HG02870 (cell line): Measurements from ENCODE around the gene ZNF20.

Source experiments
- ATAC-seq: cut with Tn5 transposase; IDR thresholded peaks from one replicate; pipeline ENCODE4 v1.9.1; 2021; ENCODE audit warnings: mild to moderate bottlenecking, moderate library complexity; ENCODE audit not compliant: unreplicated experiment

The ZNF20 gene

DNA sequence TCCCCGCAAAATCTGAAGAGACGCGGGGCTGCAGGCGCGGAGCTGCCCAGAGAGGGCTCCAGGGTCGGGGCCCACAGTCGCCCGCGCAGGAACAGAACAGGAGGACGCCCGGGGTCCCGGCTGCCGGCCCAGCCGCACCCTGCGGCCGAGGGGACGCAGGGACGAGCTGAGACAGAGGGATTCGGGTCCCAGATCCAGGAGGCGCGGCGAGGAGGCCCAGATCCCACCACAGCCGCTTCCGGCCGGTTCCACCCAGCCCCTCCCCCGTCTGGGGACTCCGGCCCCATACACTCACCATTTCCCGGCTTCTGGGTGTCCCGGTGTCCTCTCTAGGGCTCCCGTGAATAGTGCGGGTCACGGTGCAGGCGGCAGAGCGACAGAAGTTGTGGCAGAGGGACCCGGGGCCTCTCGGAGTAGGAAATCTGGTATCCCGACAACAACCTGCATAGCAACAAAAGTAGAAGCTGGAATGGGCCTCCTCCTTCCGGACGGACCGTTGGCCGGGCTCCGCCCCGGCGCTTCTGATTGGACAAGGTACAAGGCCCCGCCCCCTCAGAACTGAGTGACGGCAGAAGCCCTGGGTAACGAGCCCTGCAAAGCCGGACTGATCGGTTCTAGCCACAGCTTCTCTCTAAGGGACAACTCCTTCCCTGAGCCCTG, at the start of gene ZNF20:
Gene ZNF20 (minus strand): TSS at position 466 of the 660 bp plus-strand sequence. CDS start 168 bp downstream, at position 298.
- ATAC-seq = peak; percentile 91

DNA sequence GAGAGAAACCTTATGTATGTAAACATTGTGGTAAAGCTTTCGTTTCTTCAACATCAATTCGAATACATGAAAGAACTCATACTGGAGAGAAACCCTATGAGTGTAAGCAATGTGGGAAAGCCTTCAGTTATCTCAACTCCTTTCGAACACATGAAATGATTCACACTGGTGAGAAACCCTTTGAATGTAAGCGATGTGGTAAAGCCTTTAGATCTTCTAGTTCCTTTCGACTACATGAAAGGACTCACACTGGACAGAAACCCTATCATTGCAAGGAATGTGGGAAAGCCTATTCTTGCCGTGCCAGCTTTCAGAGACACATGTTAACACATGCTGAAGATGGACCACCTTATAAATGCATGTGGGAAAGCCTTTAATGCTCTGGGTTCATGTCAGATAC, 47.5 kb upstream of the ZNF20 start:
- ATAC-seq = no peak

DNA sequence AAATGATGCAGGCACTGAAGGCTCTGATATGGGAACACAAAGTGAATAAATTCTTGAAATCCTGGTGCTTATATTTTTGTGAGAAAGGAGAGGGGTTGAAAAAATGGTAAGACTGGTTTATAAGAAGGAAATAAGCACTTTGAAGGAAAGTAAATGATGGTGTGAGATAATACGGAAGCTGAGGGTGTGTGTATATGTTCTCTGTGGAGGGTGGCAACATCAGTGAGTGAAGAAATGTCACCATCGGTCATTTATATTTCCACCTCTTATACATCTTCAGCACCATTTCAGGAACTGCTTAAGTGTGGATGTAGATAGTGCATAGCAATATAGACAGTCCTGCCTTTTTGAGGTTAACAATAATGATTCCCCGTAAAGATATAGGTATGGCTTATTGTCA, 40.2 kb upstream of the ZNF20 start:
- ATAC-seq = no peak

DNA sequence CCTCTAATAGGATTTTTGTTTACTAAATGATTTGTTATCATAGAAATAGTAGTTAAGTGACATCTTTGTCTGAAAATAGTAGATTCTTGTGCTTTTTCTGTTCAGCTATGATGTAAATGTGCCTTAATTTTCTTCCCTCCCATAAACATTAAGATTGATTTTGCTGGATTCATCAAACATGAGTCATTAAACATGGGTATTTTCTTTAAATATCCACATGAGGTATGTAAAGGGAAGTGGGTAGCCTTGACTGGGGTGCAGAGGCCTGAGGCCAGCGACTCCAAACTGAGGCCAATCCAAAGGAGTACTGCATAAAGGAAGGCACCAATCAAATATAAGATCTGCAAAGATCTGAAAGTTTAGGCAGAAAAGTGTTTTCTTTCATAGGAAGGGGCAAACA, 26.5 kb upstream of the ZNF20 start:
- ATAC-seq = no peak

DNA sequence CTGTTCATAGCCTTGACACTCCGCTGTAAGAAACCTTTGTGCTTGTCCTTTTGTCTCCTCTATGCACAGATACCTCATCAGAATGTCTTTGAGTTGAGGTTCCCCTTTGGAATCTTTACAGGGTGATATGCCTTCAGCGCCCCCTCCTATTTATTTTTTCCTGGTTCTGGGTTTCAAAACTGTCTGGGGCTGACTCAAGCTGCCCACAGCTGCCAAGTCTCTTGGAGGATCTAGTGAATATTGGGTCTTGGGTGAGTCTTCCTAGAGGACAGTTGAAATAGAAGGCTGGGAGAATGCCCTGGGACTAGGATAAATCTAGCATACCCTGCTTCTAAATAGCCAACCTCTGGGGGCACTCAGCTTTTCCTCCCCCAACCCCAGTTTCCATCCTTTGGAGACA, 23.7 kb upstream of the ZNF20 start:
- ATAC-seq = no peak

DNA sequence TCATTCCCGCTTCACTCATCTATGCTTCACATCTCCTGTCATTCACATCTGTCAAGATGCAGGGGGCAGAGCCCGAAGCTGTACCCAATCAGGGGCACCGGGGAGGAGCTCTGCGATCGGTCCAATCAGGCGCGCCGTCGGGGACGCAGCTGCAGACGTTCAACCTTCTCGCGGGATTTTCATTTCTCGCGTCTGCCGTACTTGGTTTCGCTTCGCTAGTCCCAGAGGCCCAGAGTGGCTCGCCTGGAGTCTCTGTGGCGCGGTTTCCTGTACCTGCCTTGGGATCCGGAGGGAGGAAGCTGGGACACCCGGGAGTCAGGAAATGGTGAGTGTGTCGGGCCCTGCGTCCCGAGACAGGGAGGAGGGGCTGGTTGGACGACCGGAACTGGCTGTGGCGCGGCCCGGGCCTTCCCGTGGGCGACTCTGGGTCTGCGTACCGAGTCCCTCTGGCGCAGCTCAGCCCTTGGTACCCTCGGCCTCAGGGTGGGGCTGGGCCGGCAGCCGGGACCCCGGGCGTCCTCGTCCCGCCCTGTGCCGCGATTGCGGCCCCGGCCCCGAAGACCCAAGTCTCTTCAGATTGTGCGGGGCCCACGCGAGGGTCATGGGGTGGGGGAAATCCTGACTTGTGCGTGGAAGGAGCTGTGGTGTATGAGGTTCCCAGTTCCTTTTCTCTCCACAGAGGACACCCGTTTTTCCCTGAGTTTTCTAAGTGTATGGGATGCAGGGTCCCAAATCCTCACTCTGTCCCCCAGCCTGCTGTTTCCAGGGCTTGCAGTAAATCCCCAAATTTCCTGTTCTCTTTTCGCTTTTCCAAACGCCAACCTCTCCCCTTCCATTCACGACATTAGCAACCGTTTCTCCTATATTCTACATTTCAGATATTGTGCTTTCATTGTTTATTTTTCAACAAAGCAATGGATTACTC, 23.0 kb upstream of the ZNF20 start, which contains the start of gene ZNF136:
Gene ZNF136 (plus strand): TSS at position 215 of the 925 bp plus-strand sequence. CDS start 108 bp downstream, at position 323.
- peak; percentile 90 for ATAC-seq

DNA sequence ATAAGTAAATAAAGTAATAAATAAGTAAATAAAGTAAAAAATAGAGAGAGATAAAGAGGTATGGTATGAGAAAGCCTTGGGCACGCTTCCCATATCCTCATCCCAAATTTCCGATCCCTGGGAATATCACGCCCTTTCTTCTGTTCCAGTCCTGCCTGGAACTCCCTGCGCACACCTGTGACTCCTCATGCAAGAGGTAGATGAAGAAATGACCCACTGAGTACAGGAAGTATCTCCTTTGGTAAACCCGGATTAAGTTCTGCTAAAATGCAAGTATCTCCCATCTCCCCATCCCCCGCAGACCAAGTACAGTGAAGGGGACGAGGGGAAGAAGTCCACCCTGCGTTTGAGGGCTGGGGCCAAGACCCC, 22.3 kb upstream of the ZNF20 start:
- ATAC-seq = no peak

DNA sequence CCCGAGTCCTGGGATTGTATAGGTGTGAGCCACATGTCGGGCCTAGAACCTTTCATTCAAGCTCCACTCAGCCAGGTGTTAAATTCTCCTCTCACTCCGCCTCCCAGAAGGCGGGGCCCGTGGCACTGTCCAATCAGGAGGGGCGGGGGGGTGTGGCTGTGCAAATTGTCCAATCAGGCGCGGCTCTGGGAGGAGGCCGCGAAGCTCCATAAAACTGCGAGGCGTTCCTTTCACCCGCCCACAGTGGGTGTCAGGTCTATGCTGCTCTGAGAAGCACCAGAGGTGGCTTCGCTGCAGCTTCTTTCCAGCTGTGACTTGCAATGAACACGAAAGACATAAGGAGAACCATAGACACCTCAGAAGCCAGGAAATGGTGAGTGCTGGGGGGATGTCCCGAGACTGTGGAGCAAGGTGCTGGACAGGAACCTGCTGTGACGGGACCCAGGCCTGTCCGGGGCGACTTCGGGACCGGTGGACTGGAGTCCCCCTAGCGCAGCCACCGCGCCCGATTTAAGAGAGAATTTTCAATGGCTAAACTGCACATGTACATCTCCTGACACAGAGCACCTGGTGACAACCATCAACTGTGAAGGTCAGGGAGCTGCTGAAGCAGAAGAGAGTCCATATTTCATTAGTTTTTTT, 19.7 kb upstream of the ZNF20 start:
- ATAC-seq = no peak

DNA sequence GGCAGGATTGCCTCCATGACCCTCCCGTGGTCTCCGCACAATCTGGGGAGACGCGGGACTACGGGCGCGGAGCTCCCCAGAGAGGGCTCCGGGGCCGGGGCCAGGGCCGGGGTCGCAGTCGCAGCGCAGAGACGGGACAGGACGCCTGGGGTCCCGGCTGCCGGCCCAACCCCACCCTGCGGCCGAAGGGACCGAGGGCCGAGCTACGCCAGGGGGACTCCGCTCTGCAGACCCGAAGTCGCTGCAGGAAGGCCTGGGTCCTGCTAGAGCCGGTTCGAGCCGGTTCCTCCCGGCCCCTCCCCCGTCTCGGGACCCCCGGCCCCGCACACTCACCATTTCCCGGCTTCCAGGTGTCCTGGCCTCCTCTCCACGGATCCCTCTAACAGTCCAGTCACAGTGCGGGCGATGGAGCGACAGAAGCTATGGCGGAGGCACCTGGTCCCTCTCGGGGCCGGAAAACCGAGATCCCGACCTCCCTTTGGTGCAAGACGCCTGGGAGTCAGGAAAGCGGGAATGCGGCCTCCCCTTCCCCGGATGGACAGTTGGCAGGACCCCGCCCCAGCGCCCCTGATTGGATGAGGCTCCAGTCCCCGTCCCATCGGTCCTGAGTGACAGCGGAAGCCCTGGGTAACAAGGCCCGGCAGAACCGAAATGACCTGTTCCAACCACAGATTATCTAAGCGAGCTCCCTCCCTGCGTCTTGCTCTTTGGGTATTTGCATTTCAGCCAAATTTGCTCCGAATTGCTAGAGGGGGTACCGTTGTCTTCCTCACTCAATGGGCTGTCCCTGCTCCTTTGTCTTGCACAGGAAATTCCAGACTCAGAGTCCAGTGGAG, 16.3 kb upstream of the ZNF20 start, which contains the start of gene ZNF625:
Gene ZNF625 (minus strand): TSS at position 512 of the 836 bp plus-strand sequence. CDS start 176 bp downstream, at position 336.
- ATAC-seq = peak; percentile 84

DNA sequence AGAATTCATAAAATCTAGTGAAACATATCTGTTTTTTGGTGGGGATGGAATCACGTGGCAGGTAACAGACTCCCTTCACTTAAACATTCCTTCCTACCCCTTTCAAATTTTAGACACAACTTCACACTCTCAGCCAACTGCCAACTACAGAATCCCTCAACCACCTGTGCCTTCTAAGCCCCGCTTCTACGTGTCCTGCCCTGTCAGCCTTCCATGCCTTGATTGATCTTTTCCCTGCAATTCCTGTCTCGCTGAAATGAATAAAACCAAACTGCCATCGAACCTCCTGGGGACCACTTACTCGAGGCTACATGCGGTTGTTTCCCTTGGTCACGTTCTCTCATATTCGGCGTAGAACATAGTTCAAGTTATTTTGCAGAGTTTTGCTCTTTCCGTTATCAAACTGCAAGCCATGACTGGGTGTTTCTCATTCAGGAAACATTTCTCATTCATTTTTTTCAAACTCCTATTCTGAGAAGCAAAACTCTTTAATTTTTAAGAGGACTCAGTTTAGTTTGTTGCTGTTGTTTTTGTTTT, 15.2 kb upstream of the ZNF20 start:
- ATAC-seq = no peak

DNA sequence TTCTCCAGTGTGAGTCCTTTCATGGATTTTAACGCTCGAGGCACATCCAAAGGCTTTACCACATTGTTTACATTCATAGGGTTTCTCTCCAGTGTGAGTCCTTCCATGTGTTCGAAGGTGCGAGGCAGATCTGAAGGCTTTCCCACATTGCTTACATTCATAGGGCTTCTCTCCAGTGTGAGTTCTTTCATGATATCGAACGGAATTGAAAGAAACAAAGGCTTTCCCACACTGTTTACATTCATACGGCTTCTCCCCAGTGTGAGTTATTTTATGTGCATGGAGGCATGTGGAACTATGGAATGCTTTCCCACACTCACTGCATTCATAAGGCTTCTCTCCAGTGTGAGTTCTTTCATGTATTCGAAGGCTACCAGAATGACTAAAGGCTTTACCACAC, 5.2 kb upstream of the ZNF20 start:
- ATAC-seq = no peak

DNA sequence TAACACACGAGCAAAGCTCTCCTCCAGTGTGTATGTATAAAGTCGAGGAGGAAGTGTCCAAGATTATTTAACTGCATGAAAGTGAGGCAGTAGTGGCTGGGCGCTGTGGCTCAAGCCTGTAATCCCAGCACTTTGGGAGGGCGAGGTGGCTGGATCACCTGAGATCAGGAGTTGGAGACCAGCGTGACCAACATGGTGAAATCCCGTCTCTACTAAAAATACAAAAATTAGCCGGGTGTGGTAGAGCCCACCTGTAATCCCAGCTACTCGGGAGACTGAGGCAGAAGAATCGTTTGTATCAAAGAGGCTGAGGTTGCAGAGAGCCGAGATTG, 1.2 kb upstream of the ZNF20 start:
- ATAC-seq = no peak

DNA sequence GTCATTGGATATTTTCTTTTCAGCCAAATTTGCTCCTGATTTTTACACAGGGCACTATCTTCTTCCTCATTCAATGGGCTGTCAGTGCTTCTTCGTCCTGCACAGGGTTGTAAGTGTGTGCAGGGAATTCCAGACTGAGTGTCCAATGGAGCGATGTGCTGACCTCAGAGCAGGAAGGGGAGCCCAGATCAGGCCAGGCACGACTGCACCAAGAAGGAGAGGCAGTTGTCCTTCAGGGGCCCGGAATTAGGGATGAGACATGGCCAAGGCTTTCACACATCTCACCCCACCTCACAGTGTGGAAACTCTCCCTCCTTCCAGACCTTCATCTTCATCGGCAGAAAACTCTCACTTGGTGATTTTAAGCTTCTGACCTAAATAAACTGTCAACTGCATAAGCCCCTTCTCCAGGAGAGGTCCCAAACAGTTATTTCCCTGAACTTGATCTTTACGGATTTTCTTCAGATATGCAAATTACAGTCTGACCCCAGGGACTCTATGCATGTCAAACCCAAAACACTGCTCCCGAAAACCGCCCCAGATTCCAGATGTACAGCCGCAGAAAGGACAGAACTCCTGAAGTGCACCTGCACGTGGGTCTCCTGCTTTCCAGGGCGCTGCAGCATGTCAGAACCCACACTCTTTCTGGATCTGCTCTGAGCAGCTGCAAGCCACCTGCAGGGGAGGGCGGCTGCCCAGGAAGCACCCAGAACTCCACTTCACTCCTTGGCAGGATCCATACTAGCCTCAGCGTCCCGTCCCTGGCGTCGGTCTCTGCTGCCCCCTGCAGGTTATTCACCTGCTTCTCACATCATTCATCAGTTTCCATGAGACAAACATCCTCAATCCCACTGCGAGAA, 625 bp upstream of the ZNF20 start:
- ATAC-seq = no peak

DNA sequence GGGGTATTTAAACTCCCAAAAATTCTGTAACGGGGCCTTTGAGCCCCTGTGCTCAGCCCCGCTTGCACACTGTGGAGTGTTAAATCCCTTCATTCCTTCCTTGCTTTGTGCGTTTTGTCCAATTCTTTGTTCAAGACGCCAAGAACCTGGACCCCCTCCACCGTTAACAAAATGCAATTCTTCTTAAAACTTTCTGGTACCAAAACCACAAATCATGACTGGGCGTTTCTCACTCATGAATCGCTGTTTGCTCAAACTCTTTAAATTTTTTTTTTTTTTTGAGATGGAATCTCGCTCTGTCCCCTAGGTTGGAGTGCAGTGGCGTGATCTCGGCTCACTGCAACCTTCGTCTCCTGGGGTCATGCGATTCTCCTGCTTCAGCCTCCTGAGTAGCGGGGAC, 881 bp downstream of the ZNF20 start:
- ATAC-seq = no peak

DNA sequence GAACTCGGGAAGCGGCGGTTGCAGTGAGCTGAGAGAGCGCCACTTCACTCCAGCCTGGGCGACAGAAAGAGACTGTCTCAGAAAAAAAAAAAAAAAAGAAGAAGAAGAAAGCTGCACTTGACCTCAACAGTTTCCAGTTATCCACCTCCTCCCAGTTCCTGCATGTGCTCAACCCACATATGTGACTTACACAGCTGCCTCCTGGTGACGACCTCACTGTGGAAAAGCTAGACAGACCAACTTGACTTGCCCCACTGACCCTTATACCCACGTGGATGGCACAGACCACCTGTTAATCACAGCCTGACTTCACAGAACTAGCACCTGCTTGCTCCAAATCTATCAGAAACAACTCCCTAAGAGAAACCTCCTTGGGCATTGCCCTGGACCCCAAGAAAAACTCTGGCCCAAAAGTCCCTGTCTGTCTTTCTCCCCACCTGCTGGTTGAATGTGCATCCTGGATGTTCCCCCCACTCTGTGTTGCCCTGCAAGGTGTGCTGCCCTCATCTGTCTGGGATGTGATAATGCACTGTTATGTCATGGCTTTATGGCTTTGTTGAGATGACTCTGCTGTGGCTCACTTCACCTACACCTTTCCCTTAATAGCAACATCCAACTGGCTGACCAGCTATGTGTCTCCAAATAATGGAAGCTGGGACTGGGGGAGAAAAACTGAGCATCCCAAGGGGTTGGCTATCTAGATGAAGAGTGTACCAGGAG, 2.8 kb downstream of the ZNF20 start:
- ATAC-seq = no peak

DNA sequence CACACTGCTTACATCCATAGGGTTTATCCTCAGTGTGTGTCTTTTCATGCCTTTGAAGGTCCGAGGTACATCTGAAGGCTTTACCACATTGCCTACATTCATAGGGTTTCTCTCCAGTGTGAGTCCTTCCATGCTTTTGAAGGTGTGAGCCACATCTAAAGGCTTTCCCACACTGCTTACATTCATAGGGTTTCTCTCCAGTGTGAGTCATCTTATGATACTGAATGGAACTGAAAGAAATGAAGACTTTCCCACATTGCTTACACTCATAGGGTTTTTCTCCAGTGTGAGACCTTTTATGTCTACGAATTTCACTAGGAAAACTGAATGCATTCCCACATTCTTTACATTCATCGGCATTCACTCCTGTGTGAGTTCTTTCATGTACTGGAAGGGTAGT, 7.1 kb downstream of the ZNF20 start:
- ATAC-seq = no peak

DNA sequence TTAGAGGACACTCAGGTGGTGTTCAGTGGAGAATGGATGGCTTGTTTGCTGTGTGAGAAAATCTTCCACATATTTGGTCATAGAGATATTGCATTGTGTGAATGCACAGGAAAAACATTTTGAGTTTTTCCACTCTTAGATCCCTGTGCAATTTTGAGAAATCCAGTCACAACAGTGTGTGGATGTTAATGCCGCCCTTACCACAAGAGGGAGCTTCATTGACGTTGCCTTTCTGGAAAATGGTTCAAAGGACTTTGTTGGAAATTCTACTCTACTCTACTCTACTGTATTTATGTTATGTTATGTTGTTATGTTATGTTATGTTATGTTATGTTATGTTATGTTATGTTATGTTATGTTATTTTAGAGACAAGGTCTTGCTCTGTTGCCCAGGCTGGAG, 13.4 kb downstream of the ZNF20 start:
- ATAC-seq = no peak

DNA sequence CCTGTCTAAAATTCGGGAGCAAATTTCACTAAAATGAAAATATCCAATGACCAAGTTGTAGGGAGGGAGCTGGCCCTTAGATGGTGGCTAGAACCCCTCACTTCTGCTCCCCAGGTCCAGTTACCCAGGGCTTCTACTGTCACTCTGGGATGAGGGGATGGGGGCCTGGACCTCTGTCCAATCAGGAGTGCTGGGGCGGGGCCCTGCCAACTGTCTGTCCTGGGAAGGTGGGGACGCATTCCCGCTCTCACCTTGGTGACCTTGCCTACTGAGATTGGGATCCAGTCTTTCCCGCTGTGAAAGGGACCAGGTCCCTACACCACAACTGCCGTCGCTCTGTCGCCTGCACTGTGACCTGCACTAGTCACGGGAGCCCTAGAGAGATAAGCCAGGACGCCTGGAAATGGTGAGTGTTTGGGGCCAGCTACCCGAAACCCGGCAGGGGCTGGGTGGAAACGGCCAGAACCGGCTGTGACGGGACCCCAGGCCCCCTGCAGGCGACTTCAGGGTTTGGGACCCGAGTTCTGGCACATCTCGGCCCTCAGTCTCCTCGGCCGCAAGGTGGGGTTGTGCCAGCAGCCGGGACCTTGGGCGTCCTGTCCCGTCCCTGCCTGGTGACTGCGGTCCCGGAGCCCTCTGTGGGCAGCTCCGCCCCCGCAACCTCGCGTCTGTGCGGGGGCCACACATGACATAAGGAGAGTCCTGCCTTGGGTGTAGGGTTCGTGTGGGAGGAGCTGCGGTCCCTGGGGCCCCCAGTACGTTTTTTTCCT, 22.8 kb downstream of the ZNF20 start:
- ATAC-seq = no peak
